Endothelial cell of umbilical vein (primary cell): ENCODE measurements around the gene AARS2. TPM values are rescaled to one million over a fixed set of nuclear protein-coding genes. Genes with fewer than 3 reads are reported as not detected.

Experiments
- BruUV-seq: library from RNA; stranded (reverse); fragments of 400-500 nt; replicated peaks from 2 replicates; lab custom pipeline; 2021; lab: Mats Ljungman, UMichigan
- CTCF ChIA-PET: fragments of 300-600, 350-600 bp; sonication (Branson Sonifier 250); formaldehyde crosslinking; loops from one replicate; lab custom pipeline; 2021; ENCODE audit warnings: antibody characterized with exemption, inconsistent platforms; lab: Charles Lee
- POLR2A ChIA-PET: fragments of 300-600, 350-600 bp; sonication (Branson Sonifier 250); formaldehyde crosslinking; loops from one replicate; lab custom pipeline; 2021; ENCODE audit warnings: antibody characterized with exemption, inconsistent platforms; lab: Charles Lee
- DNase-seq: peaks from one replicate; pipeline ENCODE4 v3.0.0-alpha.2; 2011; ENCODE audit warnings: low read depth, low spot score
- FAIRE-seq: peaks from 2 replicates; lab custom pipeline; 2011; peaks lifted over from hg19 to GRCh38; lab: Jason Lieb, UNC
- H2AFZ ChIP-seq: 2 replicates; pipeline ENCODE4 v1.6.0; 2012; ENCODE audit warnings: low read depth, low read length, control low read depth, inconsistent platforms
- H3K27ac ChIP-seq: 2 replicates; pipeline ENCODE4 v1.5.1; 2011; ENCODE audit warnings: low read depth, mild to moderate bottlenecking, control low read depth, low read length, moderate library complexity; ENCODE audit not compliant: insufficient read depth
- H3K27me3 ChIP-seq, 2 experiments: 2 replicates each; pipeline versions ENCODE4 v1.6.0 to v1.6.1; 2011; ENCODE audit warnings: low read length in 2 of 2, mixed read lengths in 1 of 2; ENCODE audit not compliant: control insufficient read depth in 2 of 2, insufficient read depth in 2 of 2
- H3K36me3 ChIP-seq, 2 experiments: 2 replicates in 1 of 2; 3 replicates in 1 of 2; pipeline ENCODE4 v1.5.1; 2011; ENCODE audit warnings: low read length in 2 of 2, mild to moderate bottlenecking in 1 of 2, moderate library complexity in 1 of 2; ENCODE audit not compliant: control insufficient read depth in 2 of 2, insufficient read depth in 2 of 2; ENCODE audit errors: extremely low read depth in 1 of 2
- H3K4me1 ChIP-seq: 3 replicates; pipeline ENCODE4 v1.5.1; 2011; ENCODE audit warnings: mild to moderate bottlenecking, low read length; ENCODE audit not compliant: control insufficient read depth, insufficient read depth; ENCODE audit errors: extremely low read depth
- H3K4me2 ChIP-seq: 2 replicates; pipeline ENCODE4 v1.6.1; 2011; ENCODE audit warnings: low read length, control low read depth, mixed read lengths; ENCODE audit not compliant: insufficient read depth
- H3K4me3 ChIP-seq, 3 experiments: fragments of 200-600 bp in 1 of 3; sonication (generic), shearing (Covaris generic) in 1 of 3; replicated peaks in 1 of 3; 2 replicates each; pipeline ENCODE4 v1.5.1; 2011 to 2016; ENCODE audit warnings: control low read depth in 3 of 3, low read length in 3 of 3, mild to moderate bottlenecking in 2 of 3, inconsistent platforms in 1 of 3, low read depth in 1 of 3, moderate library complexity in 1 of 3; ENCODE audit not compliant: insufficient read depth in 1 of 3
- H3K79me2 ChIP-seq: 2 replicates; pipeline ENCODE4 v1.6.0; 2012; ENCODE audit warnings: low read length, inconsistent platforms; ENCODE audit not compliant: control insufficient read depth, insufficient read depth
- H3K9ac ChIP-seq: replicated peaks from 2 replicates; pipeline ENCODE3; 2011; ENCODE audit warnings: low read length, control low read depth; ENCODE audit not compliant: insufficient read depth; ENCODE audit errors: extremely low read depth
- H3K9me1 ChIP-seq: replicated peaks from 3 replicates; pipeline ENCODE4 v1.6.0; 2011; ENCODE audit warnings: mild to moderate bottlenecking, low read length; ENCODE audit not compliant: control insufficient read depth, insufficient read depth; ENCODE audit errors: extremely low read depth
- H3K9me3 ChIP-seq: replicated peaks from 2 replicates; pipeline ENCODE4 v1.5.1; 2012; ENCODE audit warnings: low read length, inconsistent platforms; ENCODE audit not compliant: control insufficient read depth, insufficient read depth
- H4K20me1 ChIP-seq: replicated peaks from 2 replicates; pipeline ENCODE3; 2011; ENCODE audit warnings: mild to moderate bottlenecking, low read length; ENCODE audit not compliant: control insufficient read depth, insufficient read depth; ENCODE audit errors: extremely low read depth
- EZH2 ChIP-seq: IDR thresholded peaks from 2 replicates; pipeline ENCODE4 v1.6.1; 2012; ENCODE audit warnings: borderline replicate concordance, low read depth, mild to moderate bottlenecking, moderate library complexity, low read length, inconsistent platforms; ENCODE audit not compliant: severe bottlenecking
- FOS ChIP-seq: IDR thresholded peaks from 2 replicates; pipeline ENCODE4 v1.6.1; 2011; ENCODE audit warnings: mild to moderate bottlenecking, low read length, moderate library complexity, borderline replicate concordance; ENCODE audit not compliant: insufficient read depth
- GATA2 ChIP-seq: IDR thresholded peaks from 2 replicates; pipeline ENCODE4 v1.7.0; 2011; ENCODE audit warnings: low read depth, mild to moderate bottlenecking, moderate library complexity, mixed read lengths, low read length; ENCODE audit not compliant: insufficient read length, insufficient read depth
- JUN ChIP-seq: IDR thresholded peaks from 2 replicates; pipeline ENCODE4 v1.6.1; 2011; ENCODE audit warnings: borderline replicate concordance, low read depth; ENCODE audit not compliant: insufficient read length, insufficient read depth
- MYC ChIP-seq: IDR thresholded peaks from one replicate; pipeline ENCODE4 v1.6.1; 2011; ENCODE audit warnings: mild to moderate bottlenecking, low read depth, low read length
- POLR2A ChIP-seq: IDR thresholded peaks from 2 replicates; pipeline ENCODE4 v1.6.1; 2012; ENCODE audit warnings: low read depth, mild to moderate bottlenecking, control low read depth, low read length
- POLR2AphosphoS5 ChIP-seq: IDR thresholded peaks from 2 replicates; pipeline ENCODE4 v1.6.1; 2012; ENCODE audit warnings: low read depth, mild to moderate bottlenecking, control low read depth, low read length, moderate library complexity; ENCODE audit not compliant: insufficient read depth
- dilution Hi-C: fragments of 300-500 bp; cut with MboI; formaldehyde crosslinking; loops from one replicate; pipeline ENCODE4 v1.15.0; 2019; ENCODE audit warnings: low sequenced_read_pairs; ENCODE audit not compliant: extremely low pct_ligation_motif_present
- intact Hi-C: fragments of 100-400 bp; cut with micrococcal nuclease; formaldehyde crosslinking; loops from one replicate; pipeline ENCODE4 v1.10.0; 2022
- polyA plus RNA-seq, 4 experiments: library from polyadenylated mRNA; depleted of rRNA in 3 of 4; stranded (reverse) in 3 of 4; unstranded in 1 of 4; fragments of >200 nt; gene quantifications; 2 replicates each; pipeline versions ENCODE4 v1.2.1 to v1.2.3, GENCODE V29; 2011 to 2012; ENCODE audit warnings: missing spikeins in 1 of 4
- total RNA-seq: library from RNA; stranded (reverse); gene quantifications from 2 replicates; pipeline ENCODE4 v1.2.3, GENCODE V29; 2021
- TF ChIP-seq, protein P1 (sequence below): IDR thresholded peaks from 2 replicates; pipeline ENCODE4 v1.6.1; 2011; ENCODE audit not compliant: insufficient read depth, insufficient read length
- TF ChIP-seq, protein P2 (sequence below), 2 donors: IDR thresholded peaks; 1 replicate in 1 of 2; 2 replicates in 1 of 2; pipeline ENCODE4 v1.5.1; 2011; ENCODE audit warnings: low read length in 2 of 2, mild to moderate bottlenecking in 2 of 2, moderate library complexity in 2 of 2, control low read depth in 1 of 2, inconsistent platforms in 1 of 2, low read depth in 1 of 2; ENCODE audit not compliant: insufficient read depth in 1 of 2; ENCODE audit errors: extremely low read depth in 1 of 2

The AARS2 gene
- total and polyA plus RNA-seq, 2 donors (not counting 3 experiments of a cell fraction or from before 2014, with no cell fraction given) = 8.3 to 17.9 TPM

DNA sequence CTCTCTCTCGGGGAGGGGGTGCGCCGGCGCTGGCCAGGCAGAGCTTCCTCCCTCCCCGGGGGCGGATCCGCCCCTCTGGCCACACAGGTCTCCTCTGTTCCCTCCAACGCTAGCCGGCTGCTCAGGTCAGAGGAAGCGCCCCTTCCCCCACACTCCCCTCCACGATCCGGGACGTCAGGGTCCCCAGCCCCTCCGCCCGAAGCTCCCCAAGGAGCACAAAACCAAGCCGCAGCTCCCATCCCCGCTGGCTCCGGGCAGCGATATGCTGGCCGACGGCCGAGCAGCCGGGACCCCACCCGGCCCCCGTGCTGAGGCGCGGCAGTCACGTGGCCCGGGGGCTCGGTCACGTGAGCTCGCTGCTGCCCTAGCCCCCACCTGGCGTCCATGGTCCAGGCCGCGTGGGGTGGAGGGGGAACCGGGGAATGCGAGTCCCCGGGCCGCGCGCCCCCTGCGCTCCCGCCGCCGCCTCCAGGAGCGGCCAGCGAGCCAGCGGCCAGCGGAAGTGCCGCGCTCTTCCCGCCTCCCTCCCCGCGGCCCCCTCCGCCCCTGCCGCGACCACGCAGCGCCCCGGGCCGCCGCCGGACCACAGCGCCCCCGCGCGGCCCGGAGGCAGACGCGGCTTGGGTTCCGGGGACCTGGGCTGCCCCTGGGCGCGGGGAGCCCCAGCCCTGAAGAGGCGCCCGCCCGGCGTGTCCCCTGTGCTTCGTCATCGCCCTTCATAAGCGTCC lies 56.0 kb downstream of the AARS2 start, which contains the start of gene SLC35B2:
SLC35B2 (minus strand) TSS at position 504 of the 728 bp plus-strand sequence; CDS start at position 386, 118 bp downstream.
- Histone ChIP-seq H3K4me1 (peaks cover 14% of the 10 kb centered on the region), H4K20me1 (no peaks in the 10 kb centered on the region), H3K79me2 (peaks cover 30% of the 10 kb centered on the region), H3K36me3 (peaks cover 19 to 45% of the 10 kb centered on the region in 2 experiments), H3K4me2 (peak within 1 kb of the TSS; percentile 63), H2AFZ (peak within 1 kb of the TSS; percentile 56), H3K9me3 (no peaks in the 10 kb centered on the region), H3K27ac (peak within 1 kb of the TSS; percentile 49), H3K9me1 (no peaks in the 10 kb centered on the region), H3K4me3 (peak within 1 kb of the TSS; percentile 67 to 89 (median 74)), H3K9ac (peak within 1 kb of the TSS; percentile 69), H3K27me3 (no peaks in the 10 kb centered on the region)
- no TSS peak for BruUV-seq
- FAIRE-seq (peak; percentile 73), DNase-seq (peak; percentile 76)
- ChIA-PET CTCF (interaction anchor here (0.8 to 3.3 kb wide), 20 partner anchors 10 to 160 kb away, joined by 3 to 38 read pairs (median 4); partner anchors contain the start of gene HSP90AB1), POLR2A (interaction anchor here (0.6 to 2.9 kb wide), 5 partner anchors 10 to 161 kb away, joined by 3 to 49 read pairs (median 4); partner anchors contain the start of genes HSP90AB1 and TMEM63B)
- intact Hi-C loops = loop anchor here (1.0 to 2.0 kb wide), 2 partner anchors 36 to 85 kb away; no protein-coding TSS in a partner anchor
- dilution Hi-C loops = no loop called here
- no peak for TF ChIP-seq MYC
- no peak for TF ChIP-seq FOS
- TF ChIP-seq, protein P1, sequence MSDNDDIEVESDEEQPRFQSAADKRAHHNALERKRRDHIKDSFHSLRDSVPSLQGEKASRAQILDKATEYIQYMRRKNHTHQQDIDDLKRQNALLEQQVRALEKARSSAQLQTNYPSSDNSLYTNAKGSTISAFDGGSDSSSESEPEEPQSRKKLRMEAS = peak; percentile 84
- peak; percentile 88 for TF ChIP-seq POLR2AphosphoS5
- no peak for TF ChIP-seq EZH2
- TF ChIP-seq, protein P2, sequence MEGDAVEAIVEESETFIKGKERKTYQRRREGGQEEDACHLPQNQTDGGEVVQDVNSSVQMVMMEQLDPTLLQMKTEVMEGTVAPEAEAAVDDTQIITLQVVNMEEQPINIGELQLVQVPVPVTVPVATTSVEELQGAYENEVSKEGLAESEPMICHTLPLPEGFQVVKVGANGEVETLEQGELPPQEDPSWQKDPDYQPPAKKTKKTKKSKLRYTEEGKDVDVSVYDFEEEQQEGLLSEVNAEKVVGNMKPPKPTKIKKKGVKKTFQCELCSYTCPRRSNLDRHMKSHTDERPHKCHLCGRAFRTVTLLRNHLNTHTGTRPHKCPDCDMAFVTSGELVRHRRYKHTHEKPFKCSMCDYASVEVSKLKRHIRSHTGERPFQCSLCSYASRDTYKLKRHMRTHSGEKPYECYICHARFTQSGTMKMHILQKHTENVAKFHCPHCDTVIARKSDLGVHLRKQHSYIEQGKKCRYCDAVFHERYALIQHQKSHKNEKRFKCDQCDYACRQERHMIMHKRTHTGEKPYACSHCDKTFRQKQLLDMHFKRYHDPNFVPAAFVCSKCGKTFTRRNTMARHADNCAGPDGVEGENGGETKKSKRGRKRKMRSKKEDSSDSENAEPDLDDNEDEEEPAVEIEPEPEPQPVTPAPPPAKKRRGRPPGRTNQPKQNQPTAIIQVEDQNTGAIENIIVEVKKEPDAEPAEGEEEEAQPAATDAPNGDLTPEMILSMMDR (IDR thresholded peaks at IDR 0.05; ENCODE audit: extremely low read depth in 1 of 2, insufficient read depth in 1 of 2, low read depth in 1 of 2, low read length in 2 of 2) = peak; percentile 65 to 66
- TF ChIP-seq GATA2 = no peak
- no peak for TF ChIP-seq JUN
- peak; percentile 79 for TF ChIP-seq POLR2A
